GM19395 (cell line): Measurements from ENCODE around the gene RUNX2.

Experiments used
- ATAC-seq: cut with Tn5 transposase; IDR thresholded peaks from one replicate; pipeline ENCODE4 v1.9.1; 2021; ENCODE audit warnings: mild to moderate bottlenecking, moderate library complexity; ENCODE audit not compliant: unreplicated experiment

Gene RUNX2

GRCh38 chr6:45509426-45509825 lies 181.3 kb downstream of the RUNX2 start:
- ATAC-seq, result no peak

- ATAC-seq, result no peak
Measured at GRCh38 chr6:45512717-45513116, 184.6 kb downstream of the RUNX2 start.

GRCh38 chr6:45513213-45513618 lies 185.1 kb downstream of the RUNX2 start:
- ATAC-seq, result no peak

GRCh38 chr6:45513843-45514242 lies 185.7 kb downstream of the RUNX2 start:
- ATAC-seq, result no peak

GRCh38 chr6:45514454-45515230 lies 186.5 kb downstream of the RUNX2 start:
- ATAC-seq, result no peak

GRCh38 chr6:45518013-45518720 lies 190.0 kb downstream of the RUNX2 start:
- no peak for ATAC-seq

GRCh38 chr6:45521226-45521625 lies 193.1 kb downstream of the RUNX2 start:
- ATAC-seq, result no peak

- ATAC-seq, result no peak
Measured at GRCh38 chr6:45522486-45522885, 194.4 kb downstream of the RUNX2 start.

- no peak for ATAC-seq
Measured at GRCh38 chr6:45527210-45527609, 199.1 kb downstream of the RUNX2 start.

- no peak for ATAC-seq
Measured at GRCh38 chr6:45531999-45532595, 204.0 kb downstream of the RUNX2 start.

- ATAC-seq, result no peak
Measured at GRCh38 chr6:45532721-45533210, 204.6 kb downstream of the RUNX2 start.

- ATAC-seq, result no peak
Measured at GRCh38 chr6:45533386-45533785, 205.3 kb downstream of the RUNX2 start.

- ATAC-seq, result no peak
Measured at GRCh38 chr6:45535933-45536332, 207.8 kb downstream of the RUNX2 start.

GRCh38 chr6:45537539-45537938 lies 209.4 kb downstream of the RUNX2 start:
- no peak for ATAC-seq

- ATAC-seq, result no peak
Measured at GRCh38 chr6:45538641-45539547, 210.8 kb downstream of the RUNX2 start.

- no peak for ATAC-seq
Measured at GRCh38 chr6:45540375-45540920, 212.3 kb downstream of the RUNX2 start.

GRCh38 chr6:45541934-45542333 lies 213.8 kb downstream of the RUNX2 start:
- no peak for ATAC-seq

GRCh38 chr6:45543298-45544235 lies 215.4 kb downstream of the RUNX2 start:
- ATAC-seq, result no peak

- ATAC-seq, result no peak
Measured at GRCh38 chr6:45545416-45545815, 217.3 kb downstream of the RUNX2 start.
